Measurements from ENCODE around the gene KRT7.
"Not testable (repeated sequence)": the region's sequence is repeated elsewhere in the genome, so short reads cannot be mapped to it uniquely, and the experiment has no call there.

KRT7 gene

GRCh38 chr12:52280796-52281560, 47.9 kb downstream of the KRT7 start:
- DNase-seq = no peak

DNA sequence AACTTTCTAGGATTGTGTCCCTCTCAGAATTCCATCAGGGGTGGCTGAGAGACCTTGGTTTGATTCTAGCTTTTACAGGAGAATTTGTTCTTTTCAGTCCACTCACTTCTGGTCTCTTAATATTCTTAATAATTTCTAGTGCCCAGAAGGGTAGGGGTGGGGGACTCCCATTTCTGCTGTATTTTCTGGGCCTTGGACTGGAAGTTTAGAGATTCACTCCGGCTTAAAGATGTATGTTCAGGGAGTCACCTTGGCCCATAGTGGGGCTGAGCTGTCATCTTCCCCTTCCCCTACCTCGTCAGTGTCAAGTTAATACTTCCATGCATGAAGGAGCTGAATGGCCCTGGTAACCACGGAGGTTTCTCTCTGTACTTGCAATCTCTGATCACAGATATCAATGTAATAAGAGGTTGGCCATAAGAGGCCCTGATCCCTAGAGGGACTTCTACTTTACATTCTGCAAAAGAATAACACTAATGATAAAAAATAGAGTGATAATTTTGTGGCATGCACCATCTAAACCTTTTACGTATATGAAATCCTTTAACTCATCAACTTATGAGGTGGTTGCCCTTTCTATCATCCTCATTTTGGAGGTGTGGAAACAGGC, 51.6 kb downstream of the KRT7 start:
- DNase-seq = no peak

- no peak for DNase-seq
Observed at GRCh38 chr12:52285172-52285745, 52.2 kb downstream of the KRT7 start.

DNA sequence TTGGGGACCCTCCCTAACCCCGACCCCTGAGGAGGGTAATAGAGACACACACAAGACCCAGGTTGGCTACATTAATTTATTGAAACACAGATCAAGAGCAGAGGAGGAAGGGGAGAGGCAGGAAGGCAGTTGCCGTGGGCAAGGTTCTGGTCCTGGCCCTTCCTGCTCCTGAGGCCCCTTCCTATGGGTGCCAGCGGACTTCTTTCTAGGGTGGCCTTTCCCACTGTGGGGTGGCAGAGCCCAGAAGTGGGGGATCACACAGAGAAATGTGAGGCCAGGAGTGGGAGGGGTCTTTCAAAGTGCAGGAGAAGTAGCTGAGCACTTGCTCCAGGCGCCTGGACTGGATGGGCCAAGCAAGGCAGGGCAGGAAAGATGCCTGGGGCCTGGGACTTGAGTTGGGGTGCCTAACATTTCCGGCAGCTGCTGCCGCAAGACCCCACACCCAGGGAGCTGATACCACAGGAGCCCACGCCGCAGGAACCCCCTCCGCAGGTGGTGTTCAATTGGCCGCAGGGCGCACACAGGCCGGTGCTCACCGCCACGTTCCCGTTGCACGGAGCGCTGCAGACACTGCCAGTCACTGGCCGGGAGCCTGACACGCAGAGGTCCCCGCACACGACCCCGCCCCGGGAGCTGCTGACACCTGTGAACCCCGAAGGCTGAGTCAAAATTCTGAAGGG, 52.9 kb downstream of the KRT7 start:
- no peak for DNase-seq

DNA sequence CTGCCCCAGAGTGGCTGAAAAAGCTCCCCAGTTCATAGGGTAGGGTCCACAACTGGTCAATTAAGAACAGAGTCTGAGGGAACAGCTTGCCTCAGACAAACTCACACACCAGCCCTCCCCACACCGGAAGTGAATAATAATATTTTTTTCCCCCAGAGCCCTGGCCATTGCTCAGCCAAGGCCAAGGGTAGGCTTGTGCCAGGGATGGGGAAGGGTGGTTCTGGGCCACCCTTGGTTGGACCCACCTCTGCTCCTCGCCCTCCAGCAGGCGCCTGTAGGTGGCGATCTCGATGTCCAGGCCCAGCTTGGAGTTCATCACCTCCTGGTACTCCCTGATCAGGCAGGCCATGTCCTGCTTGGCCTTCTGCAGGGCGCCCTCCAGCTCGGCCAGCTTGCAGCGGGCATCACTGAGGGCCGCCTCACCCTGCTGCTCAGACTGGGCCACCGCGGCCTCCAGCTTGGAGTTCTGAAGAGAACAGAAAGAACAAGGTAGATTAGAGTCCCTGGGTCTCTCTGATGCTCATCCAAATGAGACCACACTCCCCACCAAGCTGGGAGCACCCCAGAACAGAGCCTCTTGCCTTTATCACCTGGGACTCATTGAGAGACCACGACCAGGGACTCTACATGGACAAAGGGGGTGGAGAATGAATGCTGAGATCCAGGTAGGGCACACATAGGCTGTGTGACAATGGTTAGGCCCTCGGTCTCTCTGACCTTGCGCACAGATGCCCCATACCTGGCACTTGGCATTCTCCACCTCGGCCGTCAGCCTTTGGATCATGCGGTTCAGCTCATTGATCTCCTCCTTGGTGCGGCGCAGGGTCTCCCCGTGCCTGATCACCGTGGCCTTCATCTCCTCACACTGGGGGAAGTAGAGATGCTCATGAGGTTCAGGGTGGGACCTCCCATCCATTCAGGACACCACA, 54.1 kb downstream of the KRT7 start:
- DNase-seq = not testable (repeated sequence)

GRCh38 chr12:52287816-52288805, 55.1 kb downstream of the KRT7 start:
- not testable (repeated sequence) for DNase-seq

DNA sequence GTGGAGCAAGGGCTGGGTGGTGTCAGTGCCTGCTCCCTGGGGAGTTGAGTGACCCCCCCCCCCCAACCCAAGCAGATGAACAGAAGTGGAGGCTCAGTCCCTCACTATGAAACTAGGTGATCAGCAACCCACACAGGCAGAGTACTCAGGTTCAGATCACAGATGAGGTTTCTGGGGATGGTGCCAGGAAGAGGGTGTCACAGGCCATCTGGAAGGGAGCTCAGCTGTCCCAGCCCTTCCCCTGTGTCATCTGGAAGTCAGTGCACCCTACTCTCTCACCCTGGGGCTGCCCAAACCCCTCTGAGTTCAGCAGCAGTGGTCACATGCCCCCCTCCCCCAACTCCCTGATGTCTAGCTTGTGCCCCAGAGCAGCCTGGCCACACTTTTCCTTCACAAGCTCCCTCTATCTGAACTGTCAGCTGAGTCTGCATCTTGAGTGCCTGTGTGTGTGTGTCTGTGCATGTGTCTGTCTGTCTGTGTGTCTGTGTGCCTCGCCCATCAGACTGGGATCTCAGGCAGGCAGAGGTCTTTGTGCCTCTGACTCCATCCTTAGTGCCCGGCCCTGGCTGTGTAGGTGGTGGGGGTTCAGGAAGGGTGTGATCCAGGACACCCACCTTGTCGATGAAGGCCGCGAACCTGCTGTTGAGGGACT, 57.6 kb downstream of the KRT7 start:
- not testable (repeated sequence) for DNase-seq

DNA sequence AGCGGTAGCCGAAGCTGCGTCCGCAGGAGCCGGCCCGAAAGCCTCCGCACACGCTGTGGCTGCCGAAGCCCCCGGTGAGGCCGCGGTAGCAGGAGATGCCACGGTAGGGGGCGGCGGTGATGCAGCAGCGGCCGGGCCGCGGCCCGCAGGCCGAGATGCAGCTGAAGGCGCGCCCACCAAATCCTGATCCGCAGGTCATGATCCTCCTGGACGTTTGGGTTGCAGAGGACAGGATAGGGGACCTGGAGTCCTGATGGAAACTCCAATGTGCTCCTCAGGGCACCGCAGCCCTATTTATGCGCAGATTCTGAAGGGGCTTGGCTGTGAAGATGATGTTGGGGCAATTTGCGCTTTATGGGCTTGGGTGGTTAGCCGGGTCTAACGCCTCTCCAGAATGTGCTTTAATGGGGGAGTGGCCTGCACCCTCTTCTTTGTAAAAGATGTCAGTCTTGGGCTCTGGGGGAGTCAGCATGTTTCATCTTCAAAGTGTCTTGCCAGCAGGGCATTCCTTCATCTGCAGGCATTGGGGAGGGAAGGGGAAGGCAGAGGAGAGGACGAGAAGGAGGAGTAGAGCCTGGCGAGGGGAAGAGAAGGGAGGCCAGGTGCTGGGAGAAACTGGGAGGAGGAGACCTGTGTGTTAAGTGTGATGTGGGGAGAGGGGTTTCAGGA, 58.4 kb downstream of the KRT7 start, which contains the start of gene KRT81:
Gene KRT81, minus strand, starts transcription at position 268 of the 669 bp plus-strand sequence. Its CDS starts 69 bp downstream, at position 199.
- DNase-seq = no peak

DNA sequence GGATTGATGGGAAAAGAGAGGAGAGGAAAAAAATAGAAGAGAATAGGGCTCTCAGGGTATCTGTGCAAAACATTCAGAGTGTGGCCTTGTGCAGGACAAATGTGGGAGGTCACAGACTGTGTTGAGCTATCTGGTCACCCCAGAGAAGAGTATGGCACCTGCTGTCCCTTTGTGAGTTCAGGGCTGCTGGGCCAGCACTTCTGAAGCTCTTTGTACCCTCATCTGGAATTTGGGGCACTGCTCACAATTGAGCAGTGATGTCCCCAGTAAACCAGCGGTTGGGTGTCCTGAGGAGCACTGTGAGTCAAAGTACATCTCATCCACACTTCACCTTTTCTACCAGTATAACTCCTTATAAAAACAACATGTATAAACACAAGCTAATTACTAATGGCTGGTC, 60.9 kb downstream of the KRT7 start:
- no peak for DNase-seq

GRCh38 chr12:52294803-52295202, 61.8 kb downstream of the KRT7 start:
- no peak for DNase-seq

GRCh38 chr12:52295663-52296062, 62.6 kb downstream of the KRT7 start:
- no peak for DNase-seq

- no peak for DNase-seq
Observed at GRCh38 chr12:52296572-52297215, 63.7 kb downstream of the KRT7 start.

All from DMS79 (cell line).